Activated CD4-positive, alpha-beta T cell treated with anti-CD3 and anti-CD28 coated beads for 24 hours (primary cell): Measurements from ENCODE around the gene CAB39L.

ENCODE experiments used
- DNase-seq, 2 donors: peaks; one replicate each; pipeline ENCODE4 v3.0.0-alpha.2; 2020; ENCODE audit warnings: low read depth in 2 of 2

Gene CAB39L

DNA sequence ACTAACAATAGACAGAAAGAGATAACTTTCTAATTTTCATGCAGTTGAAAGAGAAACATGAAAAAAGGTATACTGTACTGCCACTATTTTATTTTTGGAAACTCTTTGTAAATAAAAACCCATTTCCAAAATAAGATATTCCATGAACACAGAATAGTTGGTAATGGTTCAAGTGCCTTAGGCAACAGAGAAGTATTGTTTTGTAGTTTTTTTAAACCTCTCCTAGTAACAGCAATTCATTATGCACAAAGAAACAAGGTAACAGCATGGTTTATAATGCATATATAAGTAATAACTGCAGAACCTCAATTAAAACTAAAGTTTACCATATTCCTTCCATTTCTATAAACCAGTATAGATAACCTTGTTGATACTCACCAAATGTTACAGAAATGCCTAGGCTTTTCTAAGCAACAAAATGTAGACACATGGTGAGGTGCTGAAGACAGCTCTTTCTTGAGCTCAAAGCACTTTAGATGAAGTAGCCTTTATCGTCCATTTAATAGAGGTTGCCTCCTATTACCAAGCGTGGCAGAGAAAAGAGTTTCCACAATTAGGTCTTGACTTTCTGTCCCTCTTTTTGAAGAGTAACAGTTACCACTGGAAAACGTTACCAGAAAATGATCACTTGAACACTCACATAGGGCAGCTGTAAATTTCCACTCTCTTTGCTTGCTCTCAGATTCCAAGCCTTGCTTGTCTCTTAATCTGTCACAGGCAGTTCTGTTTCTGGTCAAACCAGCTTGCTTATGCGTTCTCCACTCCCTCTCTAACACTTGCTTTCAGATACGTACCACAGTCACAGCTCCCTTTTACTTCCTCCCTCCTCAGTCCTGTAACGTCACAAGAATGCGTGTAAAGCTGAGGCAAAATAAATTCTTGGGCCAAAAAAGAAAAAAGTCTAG is 42.9 kb downstream of the CAB39L start:
- DNase-seq = no peak

- DNase-seq = no peak
Measured at GRCh38 chr13:49399801-49400472, 43.9 kb downstream of the CAB39L start.

GRCh38 chr13:49395878-49396380 is 47.9 kb downstream of the CAB39L start:
- no peak for DNase-seq

- no peak for DNase-seq
Measured at GRCh38 chr13:49395451-49395865, 48.4 kb downstream of the CAB39L start.

- DNase-seq = no peak
Measured at GRCh38 chr13:49388091-49388635, 55.7 kb downstream of the CAB39L start.

DNA sequence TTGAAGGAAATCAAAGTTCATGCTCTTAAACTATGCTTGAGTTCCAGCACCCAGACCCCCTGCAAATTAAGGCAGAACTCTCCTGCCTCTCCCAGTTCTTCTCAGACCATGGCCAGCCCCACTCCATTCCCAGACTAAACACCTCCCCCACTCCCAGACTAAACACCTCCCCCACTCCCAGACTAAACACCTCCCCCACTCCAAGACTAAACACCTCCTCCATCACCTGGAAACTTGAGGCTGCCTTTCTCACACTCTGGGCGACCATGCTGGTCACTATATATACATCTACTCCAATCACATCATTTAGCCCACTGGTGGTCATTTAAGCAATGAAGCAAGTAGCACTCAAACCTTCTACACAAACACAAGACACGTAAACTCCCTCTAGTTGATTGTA is 57.2 kb downstream of the CAB39L start:
- DNase-seq = no peak

DNA sequence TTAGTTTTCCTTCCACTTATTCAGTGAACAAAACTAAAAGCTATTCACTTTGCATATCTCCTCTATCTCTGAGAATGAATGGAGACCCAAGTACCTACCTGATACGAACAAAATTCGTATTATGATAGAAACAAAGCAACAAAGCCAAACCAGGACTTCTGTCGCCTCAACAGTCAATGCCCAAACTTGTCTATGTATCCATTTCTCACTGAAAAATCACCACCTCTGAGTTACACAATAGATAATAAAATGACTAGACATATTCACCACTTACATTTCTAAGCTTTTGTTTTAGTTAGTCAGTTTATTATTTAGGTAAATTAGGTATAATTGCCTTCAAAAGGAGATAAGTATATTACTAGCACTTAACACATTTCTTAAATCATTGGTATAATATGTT is 67.7 kb downstream of the CAB39L start:
- no peak for DNase-seq

GRCh38 chr13:49374585-49375290 is 69.1 kb downstream of the CAB39L start:
- DNase-seq = no peak

DNA sequence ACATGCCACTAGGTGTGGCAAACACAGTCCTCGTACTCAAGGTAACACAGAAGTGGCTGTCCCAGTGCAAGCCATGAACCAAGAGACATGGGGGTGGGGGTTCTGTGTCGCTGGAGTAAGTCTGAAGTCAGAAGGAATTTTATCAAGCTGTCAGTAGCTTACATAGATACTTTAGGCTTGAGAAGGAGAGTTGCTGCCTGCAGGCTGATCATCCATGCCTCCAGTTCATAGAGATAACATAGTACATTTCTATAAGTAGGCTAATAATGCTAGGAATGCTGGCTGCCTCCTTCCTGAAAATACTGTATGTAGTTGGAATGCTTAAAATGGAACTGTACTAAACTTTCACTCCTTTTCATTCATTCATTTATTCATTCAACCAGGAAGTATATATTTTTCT is 70.1 kb downstream of the CAB39L start:
- DNase-seq = no peak

- DNase-seq = no peak
Measured at GRCh38 chr13:49371943-49372613, 71.8 kb downstream of the CAB39L start.

- no peak for DNase-seq
Measured at GRCh38 chr13:49370371-49370770, 73.5 kb downstream of the CAB39L start.

- DNase-seq = no peak
Measured at GRCh38 chr13:49369866-49370265, 74.0 kb downstream of the CAB39L start.

DNA sequence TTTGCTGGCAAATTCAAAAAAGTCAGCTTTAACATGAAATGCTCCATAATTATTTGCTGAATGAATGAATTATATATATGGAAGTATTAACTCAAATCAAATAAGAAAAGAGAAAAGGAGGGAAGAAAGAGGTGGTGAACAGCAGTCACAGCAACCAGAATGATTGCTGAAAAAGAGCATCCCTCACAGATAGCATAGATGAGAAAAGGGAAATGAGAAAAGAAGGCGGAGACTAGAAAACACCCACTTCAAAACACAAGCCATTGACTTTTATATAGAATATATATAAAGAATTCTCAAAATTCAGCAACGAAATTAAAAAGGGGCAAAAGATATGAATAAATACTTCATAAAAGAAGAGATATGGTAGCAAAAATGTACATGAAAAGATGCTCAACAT is 75.2 kb downstream of the CAB39L start:
- no peak for DNase-seq

GRCh38 chr13:49367640-49368422 is 76.0 kb downstream of the CAB39L start:
- no peak for DNase-seq

GRCh38 chr13:49366841-49367240 is 77.0 kb downstream of the CAB39L start:
- no peak for DNase-seq

DNA sequence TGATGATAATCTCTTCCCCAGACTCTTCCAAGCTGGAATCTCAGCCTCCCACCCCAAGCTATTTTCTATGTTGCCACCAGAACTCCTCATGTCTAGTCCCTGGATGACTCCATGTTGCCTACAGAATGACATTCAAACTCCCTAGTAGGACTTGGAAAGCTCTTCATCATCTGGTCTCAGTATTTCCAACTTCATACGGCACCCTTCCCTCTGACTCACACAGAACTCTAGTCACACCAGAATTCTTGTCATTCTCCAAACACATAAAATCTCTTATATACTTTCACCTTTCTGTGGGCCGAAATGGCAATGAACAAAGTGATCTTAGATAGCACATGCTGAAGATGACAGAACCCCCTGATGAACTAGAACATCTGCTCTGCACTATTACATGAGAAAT is 86.2 kb downstream of the CAB39L start:
- DNase-seq = no peak

- DNase-seq = no peak
Measured at GRCh38 chr13:49356223-49356622, 87.6 kb downstream of the CAB39L start.

- DNase-seq = no peak
Measured at GRCh38 chr13:49354719-49355118, 89.1 kb downstream of the CAB39L start.

DNA sequence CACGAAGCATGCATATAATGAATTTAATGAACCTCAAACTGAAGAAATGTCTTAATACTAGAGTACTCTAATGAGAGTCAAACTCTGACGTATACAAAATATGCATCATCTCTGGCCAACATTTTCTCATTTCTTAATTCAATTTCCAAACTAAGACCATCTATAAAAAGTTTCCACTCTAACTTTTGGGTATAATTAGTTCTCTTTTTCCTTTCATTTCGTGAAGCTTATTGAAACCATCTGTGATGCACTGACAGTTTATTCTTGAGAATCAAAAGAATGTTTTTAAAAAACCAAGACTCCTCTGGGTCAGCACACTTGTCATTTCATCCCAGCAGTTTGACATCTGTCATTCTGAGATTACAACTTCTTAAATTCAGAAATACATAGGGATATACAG is 90.0 kb downstream of the CAB39L start:
- DNase-seq = no peak

DNA sequence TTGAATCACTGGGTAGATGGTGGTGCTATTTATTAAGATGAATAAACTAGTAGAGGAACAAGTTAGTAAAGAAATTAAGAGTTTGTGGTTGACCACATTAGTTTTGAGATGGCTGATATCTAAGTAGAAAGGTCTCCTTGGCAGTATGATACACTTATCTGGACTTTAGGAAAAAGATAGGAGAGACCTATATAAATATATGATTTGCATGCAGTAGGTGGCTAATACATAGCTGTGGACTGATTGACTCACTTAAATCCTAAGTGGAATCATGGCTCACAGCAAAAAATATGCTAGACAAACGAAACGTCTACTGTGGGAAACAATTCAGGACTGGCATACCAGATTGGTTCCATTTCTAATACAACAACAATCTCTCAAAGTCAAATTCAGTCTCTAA is 92.0 kb downstream of the CAB39L start:
- DNase-seq = no peak

GRCh38 chr13:49348751-49349150 is 95.1 kb downstream of the CAB39L start:
- no peak for DNase-seq
